A549 (cell line): ENCODE measurements around the gene FNTB. TPM values are rescaled to one million over a fixed set of nuclear protein-coding genes. Genes with fewer than 3 reads are reported as not detected.

Source experiments
- ATAC-seq, 2 experiments: fragments of 200-7000 bp in 1 of 2; fragments of >200 bp in 1 of 2; cut with Nextera tagmentation in 1 of 2; cut with Tn5 transposase in 1 of 2; 3 replicates each; pipeline versions ENCODE4 v1.8.0 to v1.9.1; 2018 to 2020; ENCODE audit warnings: mild to moderate bottlenecking in 1 of 2, moderate library complexity in 1 of 2
- CTCF ChIA-PET: fragments of 300-600 bp; sonication (Branson Sonifier 250); formaldehyde crosslinking; extraction: SDS; loops from one replicate; lab custom pipeline; 2021; ENCODE audit warnings: antibody characterized with exemption, inconsistent platforms; lab: Yijun Ruan, JAX
- POLR2A ChIA-PET: fragments of 350-600 bp; formaldehyde crosslinking; extraction: SDS; loops from one replicate; lab custom pipeline; 2021; ENCODE audit warnings: antibody characterized with exemption, inconsistent platforms; lab: Yijun Ruan, JAX
- DNase-seq, 2 experiments: peaks; one replicate each; pipeline versions ENCODE4 v3.0.0 to v3.0.0-alpha.2; 2011 to 2016; ENCODE audit warnings: low read depth in 1 of 2, low spot score in 1 of 2
- FAIRE-seq: peaks from 2 replicates; lab custom pipeline; 2011; peaks lifted over from hg19 to GRCh38; lab: Jason Lieb, UNC
- H3K27ac ChIP-seq, 2 experiments: fragments of >200 bp; sonication (Bioruptor Twin); formaldehyde crosslinking; 3 replicates each; pipeline ENCODE4 v1.5.1; 2016 to 2017
- H3K4me1 ChIP-seq: fragments of >200 bp; sonication (Bioruptor Twin); formaldehyde crosslinking; 3 replicates; pipeline ENCODE4 v1.6.1; 2016
- H3K4me2 ChIP-seq: fragments of >200 bp; sonication (Bioruptor Twin); formaldehyde crosslinking; 3 replicates; pipeline ENCODE4 v1.6.1; 2016
- H3K4me3 ChIP-seq: fragments of >200 bp; sonication (Bioruptor Twin); formaldehyde crosslinking; 3 replicates; pipeline ENCODE4 v1.5.1; 2016
- H3K9me3 ChIP-seq: fragments of >200 bp; sonication (Bioruptor Twin); formaldehyde crosslinking; 3 replicates; pipeline ENCODE4 v1.6.1; 2016
- BHLHE40 ChIP-seq: IDR thresholded peaks from 2 replicates; pipeline ENCODE4 v1.6.1; 2012; ENCODE audit warnings: low read depth, low read length, inconsistent platforms
- CBX2 ChIP-seq: fragments of 200-600 bp; sonication (generic); IDR thresholded peaks from 2 replicates; pipeline ENCODE4 v1.6.1; 2016; ENCODE audit warnings: low read depth, mild to moderate bottlenecking, borderline replicate concordance
- CBX8 ChIP-seq: fragments of 200-600 bp; sonication (generic); IDR thresholded peaks from 2 replicates; pipeline ENCODE4 v1.6.1; 2016
- CHD2 ChIP-seq: fragments of 150-350 bp; IDR thresholded peaks from 2 replicates; pipeline ENCODE4 v1.6.1; 2014; ENCODE audit warnings: low read length; ENCODE audit not compliant: partially characterized antibody
- EP300 ChIP-seq, 2 experiments: fragments of >200 bp; sonication (Bioruptor Twin); formaldehyde crosslinking; IDR thresholded peaks; 2 replicates in 1 of 2; 3 replicates in 1 of 2; pipeline ENCODE4 v1.6.1; 2016 to 2017
- FOSB ChIP-seq: fragments of 250-450 bp; sonication (Bioruptor Pico); IDR thresholded peaks from 2 replicates; pipeline ENCODE4 v1.5.0; 2020; ENCODE audit warnings: mild to moderate bottlenecking, moderate library complexity
- FOSL2 ChIP-seq, 2 experiments: fragments of 450-650 bp in 1 of 2; fragments of >200 bp in 1 of 2; sonication (Bioruptor Twin) in 1 of 2; formaldehyde crosslinking; IDR thresholded peaks; 2 replicates each; pipeline versions ENCODE4 v1.5.0 to v1.6.1; 2016 to 2020; ENCODE audit warnings: mild to moderate bottlenecking in 1 of 2, moderate library complexity in 1 of 2
- HES2 ChIP-seq: fragments of >200 bp; sonication (Bioruptor Twin); formaldehyde crosslinking; IDR thresholded peaks from 2 replicates; pipeline ENCODE4 v1.6.1; 2016
- HMGXB4 ChIP-seq: fragments of 250-450 bp; sonication (Bioruptor Pico); IDR thresholded peaks from 2 replicates; pipeline ENCODE4 v1.5.0; 2021; ENCODE audit warnings: mild to moderate bottlenecking, moderate library complexity, borderline replicate concordance
- JUNB ChIP-seq: fragments of >200 bp; sonication (Bioruptor Twin); formaldehyde crosslinking; IDR thresholded peaks from 2 replicates; pipeline ENCODE4 v1.6.1; 2016
- KDM5A ChIP-seq: fragments of 200-600 bp; sonication (generic); IDR thresholded peaks from 2 replicates; pipeline ENCODE4 v1.6.1; 2016; ENCODE audit warnings: antibody characterized with exemption, mild to moderate bottlenecking
- MAFK ChIP-seq: fragments of 450-650 bp; IDR thresholded peaks from 2 replicates; pipeline ENCODE4 v1.6.1; 2014; ENCODE audit not compliant: partially characterized antibody
- MAX ChIP-seq: IDR thresholded peaks from 2 replicates; pipeline ENCODE4 v1.6.1; 2012
- MYC ChIP-seq: IDR thresholded peaks from 2 replicates; pipeline ENCODE4 v1.6.1; 2012; ENCODE audit warnings: mild to moderate bottlenecking, inconsistent platforms, low read length, improper control_type of control experiment, borderline replicate concordance
- NFE2L2 ChIP-seq: fragments of 150-350 bp; conservative IDR thresholded peaks from 2 replicates; pipeline ENCODE4 v1.6.1; 2014; ENCODE audit warnings: low read length
- POLR2AphosphoS2 ChIP-seq: conservative IDR thresholded peaks from 2 replicates; pipeline ENCODE4 v1.6.1; 2012; ENCODE audit warnings: low read length, improper control_type of control experiment, inconsistent platforms
- RAD21 ChIP-seq, 2 experiments: fragments of >200 bp in 1 of 2; sonication (Bioruptor Twin) in 1 of 2; formaldehyde crosslinking in 1 of 2; IDR thresholded peaks in 1 of 2; conservative IDR thresholded peaks in 1 of 2; 2 replicates in 1 of 2; 3 replicates in 1 of 2; pipeline ENCODE4 v1.6.1; 2012 to 2018; ENCODE audit warnings: inconsistent platforms in 1 of 2
- REST ChIP-seq: fragments of 200-600 bp; sonication (generic); IDR thresholded peaks from 2 replicates; pipeline ENCODE4 v1.6.1; 2016; ENCODE audit warnings: antibody characterized with exemption, mild to moderate bottlenecking, moderate library complexity
- RFX5 ChIP-seq: fragments of 450-650 bp; IDR thresholded peaks from 2 replicates; pipeline ENCODE4 v1.7.1; 2014; ENCODE audit warnings: antibody characterized with exemption, mild to moderate bottlenecking, moderate library complexity
- RNF2 ChIP-seq: fragments of 200-600 bp; sonication (generic); IDR thresholded peaks from 2 replicates; pipeline ENCODE4 v1.6.1; 2016; ENCODE audit warnings: low read depth, mild to moderate bottlenecking, antibody characterized with exemption, moderate library complexity, borderline replicate concordance
- WGBS: methylation state at CpG from one replicate; pipeline ENCODE4 v1.1.6; 2017; ENCODE audit errors: missing lambda C conversion rate; 5-methylcytosine and 5-hydroxymethylcytosine counted together
- polyA plus RNA-seq, 4 experiments: library from polyadenylated mRNA; depleted of rRNA in 3 of 4; stranded (reverse); fragments of >200 nt; fragmentation: RNase III in 1 of 4; extraction: RNeasy Plus Mini Kit Qiagen cat#74134 plus additional on column Dnase treatment in 1 of 4; gene quantifications; 2 replicates in 3 of 4; 3 replicates in 1 of 4; pipeline ENCODE4 v1.2.3, GENCODE V29; 2011 to 2017
- TF ChIP-seq, protein P1 (sequence below): fragments of 450-650 bp; IDR thresholded peaks from 2 replicates; pipeline ENCODE4 v1.6.1; 2014; ENCODE audit warnings: antibody characterized with exemption
- TF ChIP-seq, protein P2 (sequence below): IDR thresholded peaks from 2 replicates; pipeline ENCODE4 v1.6.1; 2012

Gene FNTB
- polyA plus RNA-seq, 2 of the 4 experiments (the other 2 are of a cell fraction), result 28.5 to 41.9 TPM

DNA sequence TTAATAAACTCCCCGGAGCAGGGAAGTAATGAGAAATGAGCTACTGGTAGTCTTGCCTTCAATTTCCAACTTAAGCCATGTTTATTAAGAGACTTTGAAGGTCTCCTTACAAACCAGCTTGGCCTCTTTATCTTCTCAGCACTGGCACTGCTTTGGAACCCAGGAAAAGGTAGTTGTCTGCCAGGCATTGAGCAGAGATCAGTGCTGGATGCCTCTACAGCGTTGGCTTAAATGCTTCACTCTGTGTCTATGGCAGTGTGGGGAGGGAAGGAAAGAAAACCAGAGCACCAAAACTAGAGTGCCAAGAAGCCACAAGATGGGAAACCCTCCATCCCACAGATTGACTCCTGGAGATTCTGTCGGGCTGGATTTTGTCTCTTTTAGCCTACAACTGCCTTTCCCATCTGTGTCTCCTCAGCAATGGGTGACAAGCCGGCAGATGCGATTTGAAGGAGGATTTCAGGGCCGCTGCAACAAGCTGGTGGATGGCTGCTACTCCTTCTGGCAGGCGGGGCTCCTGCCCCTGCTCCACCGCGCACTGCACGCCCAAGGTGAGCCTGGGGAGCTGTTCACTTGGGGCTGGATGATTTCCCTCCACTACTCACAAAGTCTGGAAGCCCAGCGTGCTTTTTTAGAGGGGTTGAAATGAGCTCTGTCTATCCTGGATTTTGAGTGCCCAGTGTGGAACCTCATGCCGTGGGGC, 57.3 kb downstream of the FNTB start:
- POLR2A ChIA-PET, result no interaction called here
- H3K9me3 ChIP-seq, result no peaks in the 10 kb centered on the region
- ATAC-seq, result no peak
- DNase-seq, result no peak
- no peak overlapping the region for H3K4me3 ChIP-seq
- CTCF ChIA-PET, result interaction anchor here (0.6 to 1.8 kb wide), 3 partner anchors 8 to 238 kb away, joined by 3 to 7 read pairs (median 3); no protein-coding TSS in a partner anchor
- 89% methylated on average over 12 of the region's 12 CpGs for WGBS
- no peak for FAIRE-seq
- H3K27ac ChIP-seq, result no peak overlapping the region
- H3K4me2 ChIP-seq, result no peak overlapping the region
- no peaks in the 10 kb centered on the region for H3K4me1 ChIP-seq
- TF ChIP-seq REST (no peak), CBX8 (no peak), FOSB (CRISPR knock-in tag) (no peak), MAFK (no peak), JUNB (no peak), MYC (no peak)

DNA sequence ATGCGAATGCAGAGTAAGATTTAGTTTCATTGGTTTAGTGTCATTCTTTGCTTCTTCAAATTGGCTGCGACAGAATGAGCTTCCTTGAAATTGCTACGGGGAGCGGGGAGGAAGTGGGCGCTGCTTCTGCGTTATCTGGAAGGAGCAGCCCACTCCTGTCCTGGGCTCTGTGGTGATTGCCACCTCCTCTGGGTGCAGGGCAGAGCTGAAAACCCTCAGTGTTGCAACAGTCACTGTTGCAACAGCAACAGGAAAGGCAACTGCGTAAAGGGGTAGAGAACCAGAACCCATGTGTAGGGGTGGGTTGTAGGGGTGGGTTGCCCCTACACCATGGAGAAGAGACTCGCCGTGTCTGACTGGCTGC, 57.9 kb downstream of the FNTB start:
- H3K4me2 ChIP-seq, result no peak overlapping the region
- POLR2A ChIA-PET, result no interaction called here
- no peak for ATAC-seq
- TF ChIP-seq CBX2 (no peak), CBX8 (no peak), EP300 (IDR thresholded peaks at IDR 0.05) (no peak), POLR2AphosphoS2 (no peak), FOSL2 (IDR thresholded peaks at IDR 0.05) (no peak), FOSL2 (CRISPR knock-in tag; IDR thresholded peaks at IDR 0.05) (no peak), KDM5A (no peak), MAFK (no peak), RFX5 (no peak), MAX (no peak), RAD21 (conservative IDR thresholded peaks at IDR 0.05 in 1 of 2, IDR thresholded peaks at IDR 0.05 in 1 of 2) (no peak), BHLHE40 (no peak), HES2 (no peak), REST (no peak), HMGXB4 (CRISPR knock-in tag) (no peak), RNF2 (no peak), CHD2 (no peak), FOSB (CRISPR knock-in tag) (no peak), NFE2L2 (no peak)
- TF ChIP-seq, protein P1, sequence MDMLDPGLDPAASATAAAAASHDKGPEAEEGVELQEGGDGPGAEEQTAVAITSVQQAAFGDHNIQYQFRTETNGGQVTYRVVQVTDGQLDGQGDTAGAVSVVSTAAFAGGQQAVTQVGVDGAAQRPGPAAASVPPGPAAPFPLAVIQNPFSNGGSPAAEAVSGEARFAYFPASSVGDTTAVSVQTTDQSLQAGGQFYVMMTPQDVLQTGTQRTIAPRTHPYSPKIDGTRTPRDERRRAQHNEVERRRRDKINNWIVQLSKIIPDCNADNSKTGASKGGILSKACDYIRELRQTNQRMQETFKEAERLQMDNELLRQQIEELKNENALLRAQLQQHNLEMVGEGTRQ, result no peak
- TF ChIP-seq, protein P2, sequence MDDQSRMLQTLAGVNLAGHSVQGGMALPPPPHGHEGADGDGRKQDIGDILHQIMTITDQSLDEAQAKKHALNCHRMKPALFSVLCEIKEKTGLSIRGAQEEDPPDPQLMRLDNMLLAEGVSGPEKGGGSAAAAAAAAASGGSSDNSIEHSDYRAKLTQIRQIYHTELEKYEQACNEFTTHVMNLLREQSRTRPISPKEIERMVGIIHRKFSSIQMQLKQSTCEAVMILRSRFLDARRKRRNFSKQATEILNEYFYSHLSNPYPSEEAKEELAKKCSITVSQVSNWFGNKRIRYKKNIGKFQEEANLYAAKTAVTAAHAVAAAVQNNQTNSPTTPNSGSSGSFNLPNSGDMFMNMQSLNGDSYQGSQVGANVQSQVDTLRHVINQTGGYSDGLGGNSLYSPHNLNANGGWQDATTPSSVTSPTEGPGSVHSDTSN, result no peak
- TF ChIP-seq, all 56 proteins: peak for 0
- 97% methylated on average over 9 of the region's 9 CpGs for WGBS
- Histone ChIP-seq H3K9me3 (no peaks in the 10 kb centered on the region), H3K4me3 (no peak overlapping the region), H3K27ac (no peak overlapping the region), H3K4me1 (no peaks in the 10 kb centered on the region)
- CTCF ChIA-PET, result interaction anchor here (1.0 to 1.8 kb wide), 2 partner anchors 9 to 13 kb away, joined by 3 to 7 read pairs; no protein-coding TSS in a partner anchor
- no peak for FAIRE-seq
- no peak for DNase-seq
